ENCODE data around the gene SETD4.

Gene SETD4

GRCh38 chr21:36060159-36060921 is at the start of gene SETD4:
TSS of gene SETD4 (minus strand) at chr21:36060526. CDS start at chr21:36058888, 1,638 bp downstream.
- Histone ChIP-seq H3F3A (ENCODE audit: low read depth) (no peaks in the 10 kb centered on the region), H3K4me3 (ENCODE audit: low read length, poor library complexity, severe bottlenecking) (peak within 1 kb of the TSS; percentile 93), H3K9me3 (ENCODE audit: insufficient read depth, low read depth, low read length) (no peaks in the 10 kb centered on the region), H3K4me2 (ENCODE audit: low read depth, low read length, poor library complexity, severe bottlenecking) (peak within 1 kb of the TSS; percentile 84), H3K27me3 (ENCODE audit: insufficient read depth, low read length, poor library complexity, severe bottlenecking) (no peaks in the 10 kb centered on the region), H3K9ac (ENCODE audit: low read depth, low read length, poor library complexity, severe bottlenecking) (peak within 1 kb of the TSS; percentile 84), H3K4me1 (ENCODE audit: insufficient read depth, low read length, poor library complexity, severe bottlenecking) (peaks cover 19% of the 10 kb centered on the region), H2AFZ (ENCODE audit: low read length) (peak within 1 kb of the TSS; percentile 83), H3K36me3 (ENCODE audit: insufficient read depth, low read length) (peaks cover 13% of the 10 kb centered on the region; the same call in 1 of the 2 replicates), H3K9me2 (replicated peaks; ENCODE audit: low read depth, low read length) (no peaks in the 10 kb centered on the region), H4K20me1 (ENCODE audit: insufficient read depth, low read length, poor library complexity, severe bottlenecking) (no peaks in the 10 kb centered on the region), H3K79me2 (ENCODE audit: insufficient read depth, low read length) (peaks cover 27% of the 10 kb centered on the region)
- no peak for TF ChIP-seq CTCF (conservative IDR thresholded peaks at IDR 0.05; ENCODE audit: low read length)
- TF ChIP-seq EZH2phosphoT487 (IDR thresholded peaks at IDR 0.05; ENCODE audit: borderline replicate concordance), result no peak

GRCh38 chr21:36109868-36110267 is 49.5 kb upstream of the SETD4 start:
- TF ChIP-seq EZH2phosphoT487 (IDR thresholded peaks at IDR 0.05; ENCODE audit: borderline replicate concordance), result no peak
- TF ChIP-seq CTCF (conservative IDR thresholded peaks at IDR 0.05; ENCODE audit: low read length), result no peak
- Histone ChIP-seq H3K4me3 (ENCODE audit: low read length, poor library complexity, severe bottlenecking) (no peak overlapping the region), H3K9me3 (ENCODE audit: insufficient read depth, low read depth, low read length) (no peaks in the 10 kb centered on the region), H3K9me2 (replicated peaks; ENCODE audit: low read depth, low read length) (no peaks in the 10 kb centered on the region), H2AFZ (ENCODE audit: low read length) (no peak overlapping the region), H3F3A (ENCODE audit: low read depth) (no peaks in the 10 kb centered on the region), H3K9ac (ENCODE audit: low read depth, low read length, poor library complexity, severe bottlenecking) (no peak overlapping the region), H3K4me1 (ENCODE audit: insufficient read depth, low read length, poor library complexity, severe bottlenecking) (peaks cover 4% of the 10 kb centered on the region), H4K20me1 (ENCODE audit: insufficient read depth, low read length, poor library complexity, severe bottlenecking) (no peaks in the 10 kb centered on the region), H3K27me3 (ENCODE audit: insufficient read depth, low read length, poor library complexity, severe bottlenecking) (no peaks in the 10 kb centered on the region), H3K79me2 (ENCODE audit: insufficient read depth, low read length) (no peaks in the 10 kb centered on the region), H3K4me2 (ENCODE audit: low read depth, low read length, poor library complexity, severe bottlenecking) (no peak overlapping the region), H3K36me3 (ENCODE audit: insufficient read depth, low read length) (no peaks in the 10 kb centered on the region)

- Histone ChIP-seq H3K36me3 (ENCODE audit: insufficient read depth, low read length) (no peaks in the 10 kb centered on the region), H3K79me2 (ENCODE audit: insufficient read depth, low read length) (no peaks in the 10 kb centered on the region), H4K20me1 (ENCODE audit: insufficient read depth, low read length, poor library complexity, severe bottlenecking) (no peaks in the 10 kb centered on the region), H3K9me3 (ENCODE audit: insufficient read depth, low read depth, low read length) (no peaks in the 10 kb centered on the region), H3F3A (ENCODE audit: low read depth) (no peaks in the 10 kb centered on the region), H3K9ac (ENCODE audit: low read depth, low read length, poor library complexity, severe bottlenecking) (no peak overlapping the region), H3K4me1 (ENCODE audit: insufficient read depth, low read length, poor library complexity, severe bottlenecking) (no peaks in the 10 kb centered on the region), H3K4me3 (ENCODE audit: low read length, poor library complexity, severe bottlenecking) (no peak overlapping the region), H3K4me2 (ENCODE audit: low read depth, low read length, poor library complexity, severe bottlenecking) (no peak overlapping the region), H3K27me3 (ENCODE audit: insufficient read depth, low read length, poor library complexity, severe bottlenecking) (no peaks in the 10 kb centered on the region), H2AFZ (ENCODE audit: low read length) (no peak overlapping the region), H3K9me2 (replicated peaks; ENCODE audit: low read depth, low read length) (no peaks in the 10 kb centered on the region)
- TF ChIP-seq EZH2phosphoT487 (IDR thresholded peaks at IDR 0.05; ENCODE audit: borderline replicate concordance), result no peak
- TF ChIP-seq CTCF (conservative IDR thresholded peaks at IDR 0.05; ENCODE audit: low read length), result no peak
Measured at GRCh38 chr21:36105327-36105842, 45.1 kb upstream of the SETD4 start.
